ENCODE results near the gene OPN1MW3. TPM values are rescaled to one million over a fixed set of nuclear protein-coding genes. Genes with fewer than 3 reads are reported as not detected.
"Not testable (repeated sequence)": the region's sequence is repeated elsewhere in the genome, so short reads cannot be mapped to it uniquely, and the experiment has no call there.

OPN1MW3 gene
- total RNA-seq (ENCODE audit: low replicate concordance): not detected in 2 replicates
- long read RNA-seq: 0 reads

DNA sequence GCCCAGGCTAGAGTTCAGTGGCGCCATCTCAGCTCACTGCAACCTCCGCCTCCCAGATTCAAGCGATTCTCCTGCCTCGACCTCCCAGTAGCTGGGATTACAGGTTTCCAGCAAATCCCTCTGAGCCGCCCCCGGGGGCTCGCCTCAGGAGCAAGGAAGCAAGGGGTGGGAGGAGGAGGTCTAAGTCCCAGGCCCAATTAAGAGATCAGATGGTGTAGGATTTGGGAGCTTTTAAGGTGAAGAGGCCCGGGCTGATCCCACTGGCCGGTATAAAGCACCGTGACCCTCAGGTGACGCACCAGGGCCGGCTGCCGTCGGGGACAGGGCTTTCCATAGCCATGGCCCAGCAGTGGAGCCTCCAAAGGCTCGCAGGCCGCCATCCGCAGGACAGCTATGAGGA is at the start of gene OPN1MW3:
TSS of gene OPN1MW3 (plus strand) at position 301 of the 400 bp plus-strand sequence. CDS start at position 339, 38 bp downstream.
- not testable (repeated sequence) for H3K27me3 Mint-ChIP-seq; H3K27ac Mint-ChIP-seq; H3K9me3 Mint-ChIP-seq; H3K4me1 Mint-ChIP-seq (ENCODE audit: unreplicated experiment); H3K36me3 Mint-ChIP-seq; H3K4me3 Mint-ChIP-seq; DNase-seq (ENCODE audit: extremely low spot score, unreplicated experiment)

DNA sequence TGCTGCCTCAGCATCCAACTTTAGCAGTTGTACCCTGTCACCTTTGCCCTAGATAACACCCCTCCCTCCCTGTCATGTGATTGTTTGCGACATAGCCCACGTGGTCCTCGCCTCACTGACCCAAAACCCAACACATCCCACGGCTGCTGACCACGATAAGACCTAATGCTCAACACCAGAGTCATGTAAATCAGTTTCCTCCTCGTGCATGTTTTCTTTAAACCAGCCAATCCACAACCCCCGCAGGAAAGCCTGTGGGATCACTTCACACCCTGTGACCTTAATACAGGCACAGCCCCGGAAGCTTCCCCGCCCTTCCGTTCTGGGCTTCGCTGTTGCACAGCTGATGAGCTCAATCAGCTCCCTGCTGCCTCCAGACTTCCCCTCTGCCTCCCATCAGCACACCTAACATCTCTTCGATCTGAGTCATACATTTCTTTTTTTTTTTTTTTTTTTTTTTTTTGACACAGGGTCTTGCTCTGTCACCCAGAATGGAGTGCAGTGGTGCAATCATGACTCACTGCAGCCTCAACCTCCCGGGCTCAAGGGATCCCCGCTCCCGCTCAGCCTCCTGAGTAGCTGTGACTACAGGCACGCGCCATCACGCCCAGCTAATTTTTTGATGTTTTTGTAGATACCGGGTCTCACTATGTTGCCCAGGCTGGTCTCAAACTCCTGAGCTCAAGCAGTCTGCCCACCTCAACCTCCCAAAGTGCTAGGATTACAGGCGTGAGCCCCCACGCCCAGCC is 47.5 kb upstream of the OPN1MW3 start:
- not testable (repeated sequence) for H3K27ac Mint-ChIP-seq; H3K36me3 Mint-ChIP-seq; H3K4me1 Mint-ChIP-seq (ENCODE audit: unreplicated experiment); H3K4me3 Mint-ChIP-seq; H3K27me3 Mint-ChIP-seq; H3K9me3 Mint-ChIP-seq; DNase-seq (ENCODE audit: extremely low spot score, unreplicated experiment)

DNA sequence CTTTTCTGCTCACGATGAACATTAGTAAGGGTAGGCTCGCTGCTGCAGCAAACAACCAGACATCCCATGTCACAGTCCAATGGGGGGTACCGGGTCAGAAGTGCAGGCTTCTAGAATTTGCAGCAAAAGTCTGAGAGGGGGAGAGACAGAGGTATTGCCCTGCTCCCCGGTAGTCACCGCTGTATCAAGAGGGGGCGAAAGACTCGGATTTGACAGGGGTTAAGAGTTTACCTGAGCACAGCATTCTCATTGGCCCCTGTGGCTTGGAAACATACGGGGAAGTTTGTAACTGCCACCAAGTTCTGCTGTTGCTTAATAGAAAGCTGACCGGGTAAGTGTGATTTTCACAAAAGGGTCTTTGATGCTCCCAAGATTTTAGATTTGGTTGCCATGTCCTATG is 46.3 kb upstream of the OPN1MW3 start:
- H3K36me3 Mint-ChIP-seq; H3K4me3 Mint-ChIP-seq; H3K9me3 Mint-ChIP-seq; H3K27me3 Mint-ChIP-seq; H3K27ac Mint-ChIP-seq; DNase-seq (ENCODE audit: extremely low spot score, unreplicated experiment); H3K4me1 Mint-ChIP-seq (ENCODE audit: unreplicated experiment): not testable (repeated sequence)

DNA sequence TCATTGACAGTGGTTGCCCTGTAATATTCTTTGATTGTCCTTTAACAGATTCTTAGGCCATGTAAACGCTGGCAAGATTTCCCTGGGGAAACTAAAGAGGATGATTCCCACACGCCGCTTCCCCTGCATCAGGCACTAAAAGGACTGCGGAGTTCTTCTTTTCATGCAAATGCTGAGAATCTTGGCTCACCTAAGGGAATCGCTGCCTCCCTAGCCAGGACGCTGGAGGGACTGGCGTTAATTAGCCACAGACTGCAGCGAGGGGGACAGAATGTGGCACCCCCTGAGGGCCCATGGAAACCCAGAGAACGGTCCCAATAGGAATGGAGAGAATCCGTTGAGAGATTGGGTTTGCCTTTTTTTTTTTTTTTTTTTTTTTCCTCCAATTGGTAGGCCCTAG is 45.9 kb upstream of the OPN1MW3 start:
- not testable (repeated sequence) for H3K4me3 Mint-ChIP-seq

DNA sequence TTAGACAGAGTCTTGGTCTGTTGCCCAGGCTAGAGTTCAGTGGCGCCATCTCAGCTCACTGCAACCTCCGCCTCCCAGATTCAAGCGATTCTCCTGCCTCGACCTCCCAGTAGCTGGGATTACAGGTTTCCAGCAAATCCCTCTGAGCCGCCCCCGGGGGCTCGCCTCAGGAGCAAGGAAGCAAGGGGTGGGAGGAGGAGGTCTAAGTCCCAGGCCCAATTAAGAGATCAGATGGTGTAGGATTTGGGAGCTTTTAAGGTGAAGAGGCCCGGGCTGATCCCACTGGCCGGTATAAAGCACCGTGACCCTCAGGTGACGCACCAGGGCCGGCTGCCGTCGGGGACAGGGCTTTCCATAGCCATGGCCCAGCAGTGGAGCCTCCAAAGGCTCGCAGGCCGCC is 37.9 kb upstream of the OPN1MW3 start, which contains the start of gene OPN1MW2:
TSS of gene OPN1MW2 (plus strand) at position 301 of the 400 bp plus-strand sequence. CDS start at position 361, 60 bp downstream.
- not testable (repeated sequence) for H3K27me3 Mint-ChIP-seq; H3K36me3 Mint-ChIP-seq; DNase-seq (ENCODE audit: extremely low spot score, unreplicated experiment); H3K4me3 Mint-ChIP-seq; H3K9me3 Mint-ChIP-seq; H3K4me1 Mint-ChIP-seq (ENCODE audit: unreplicated experiment); H3K27ac Mint-ChIP-seq

More for the DNA sequence above, 45.9 kb upstream of the OPN1MW3 start:
- not testable (repeated sequence) for DNase-seq (ENCODE audit: extremely low spot score, unreplicated experiment); H3K36me3 Mint-ChIP-seq; H3K9me3 Mint-ChIP-seq; H3K27me3 Mint-ChIP-seq; H3K27ac Mint-ChIP-seq; H3K4me1 Mint-ChIP-seq (ENCODE audit: unreplicated experiment)

DNA sequence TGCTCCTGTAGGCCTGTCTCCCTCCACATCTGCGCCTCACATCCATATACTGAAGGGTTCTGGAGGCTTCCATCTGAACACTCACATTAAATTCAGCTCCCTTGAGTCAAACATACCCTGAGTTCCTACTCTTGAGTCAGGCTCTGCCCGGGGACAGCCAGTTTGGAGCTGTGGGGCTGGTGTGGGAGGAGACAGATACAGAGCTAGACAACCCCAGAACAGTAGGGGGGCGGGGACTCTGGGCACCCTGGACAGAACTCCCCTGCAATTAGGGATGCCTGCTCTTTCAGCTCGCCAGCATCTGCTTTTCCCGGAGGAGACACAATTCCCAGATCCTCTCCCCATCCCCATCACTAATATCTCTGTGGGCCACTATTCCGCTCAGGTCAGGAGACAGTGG is 32.1 kb upstream of the OPN1MW3 start:
- not testable (repeated sequence) for H3K9me3 Mint-ChIP-seq; H3K27ac Mint-ChIP-seq; H3K4me1 Mint-ChIP-seq (ENCODE audit: unreplicated experiment); H3K27me3 Mint-ChIP-seq; H3K4me3 Mint-ChIP-seq; DNase-seq (ENCODE audit: extremely low spot score, unreplicated experiment); H3K36me3 Mint-ChIP-seq

DNA sequence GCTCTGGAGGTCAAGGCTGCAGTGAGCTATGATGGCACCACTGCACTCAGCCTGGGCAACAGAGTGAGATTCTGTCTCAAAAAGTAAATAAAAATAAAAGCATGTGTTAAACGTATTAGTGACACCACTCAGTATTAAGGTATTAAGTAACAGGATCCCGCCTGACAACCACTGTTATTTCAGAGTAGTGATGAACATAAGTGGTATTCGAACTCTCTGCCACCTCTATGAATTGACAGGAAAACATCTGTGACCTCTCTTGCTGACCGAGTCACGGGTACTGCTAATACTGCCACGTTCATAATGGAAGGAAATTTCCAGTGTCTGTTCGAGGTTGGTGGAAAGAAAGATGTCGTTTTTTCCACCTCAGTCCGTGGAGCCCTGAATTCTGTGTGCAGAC is 30.7 kb upstream of the OPN1MW3 start:
- H3K4me3 Mint-ChIP-seq; H3K27ac Mint-ChIP-seq; H3K4me1 Mint-ChIP-seq (ENCODE audit: unreplicated experiment); DNase-seq (ENCODE audit: extremely low spot score, unreplicated experiment); H3K27me3 Mint-ChIP-seq; H3K9me3 Mint-ChIP-seq; H3K36me3 Mint-ChIP-seq: not testable (repeated sequence)

DNA sequence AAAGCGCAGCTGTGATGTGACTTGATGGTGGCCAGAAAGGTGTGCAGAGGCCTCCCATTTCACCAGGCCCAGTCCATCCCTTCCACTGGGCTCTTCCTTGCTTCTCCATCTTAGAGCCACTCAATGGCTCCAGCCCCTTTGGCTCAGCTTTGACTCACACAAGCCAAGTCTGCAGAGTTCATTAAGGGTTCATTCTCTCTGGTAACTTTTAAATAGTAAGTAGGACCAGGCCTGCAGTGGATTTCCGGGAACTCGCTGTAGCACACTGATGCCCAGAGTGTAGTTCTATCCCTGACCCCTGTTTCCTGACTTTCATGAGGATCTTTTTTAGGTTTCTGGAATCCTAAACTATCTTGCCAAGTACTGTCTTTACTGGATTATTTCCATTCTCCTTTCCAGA is 25.9 kb upstream of the OPN1MW3 start:
- not testable (repeated sequence) for H3K27ac Mint-ChIP-seq; H3K4me3 Mint-ChIP-seq; H3K9me3 Mint-ChIP-seq; DNase-seq (ENCODE audit: extremely low spot score, unreplicated experiment); H3K36me3 Mint-ChIP-seq; H3K4me1 Mint-ChIP-seq (ENCODE audit: unreplicated experiment); H3K27me3 Mint-ChIP-seq

DNA sequence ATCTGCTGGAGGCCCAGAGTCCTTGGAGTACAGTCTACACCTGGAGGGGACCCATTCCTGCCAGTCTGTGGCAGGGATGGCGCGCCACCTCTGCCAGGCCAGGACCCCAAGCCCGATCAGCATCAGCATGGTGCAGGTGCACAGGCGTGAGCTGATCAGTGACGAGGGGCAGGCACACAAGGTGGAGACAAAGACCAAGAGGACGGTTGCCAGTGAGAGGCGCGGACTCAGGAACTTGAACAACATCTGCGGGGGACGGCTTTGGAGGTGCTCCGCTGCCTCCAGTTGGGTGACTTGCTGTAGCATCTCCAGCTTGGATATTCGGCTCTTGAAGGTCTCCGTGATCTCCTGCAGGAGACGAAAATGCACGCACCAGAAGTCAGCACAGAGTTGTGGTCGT is 23.8 kb upstream of the OPN1MW3 start:
- H3K4me1 Mint-ChIP-seq (ENCODE audit: unreplicated experiment); H3K9me3 Mint-ChIP-seq; H3K27ac Mint-ChIP-seq; DNase-seq (ENCODE audit: extremely low spot score, unreplicated experiment); H3K4me3 Mint-ChIP-seq; H3K36me3 Mint-ChIP-seq; H3K27me3 Mint-ChIP-seq: not testable (repeated sequence)

DNA sequence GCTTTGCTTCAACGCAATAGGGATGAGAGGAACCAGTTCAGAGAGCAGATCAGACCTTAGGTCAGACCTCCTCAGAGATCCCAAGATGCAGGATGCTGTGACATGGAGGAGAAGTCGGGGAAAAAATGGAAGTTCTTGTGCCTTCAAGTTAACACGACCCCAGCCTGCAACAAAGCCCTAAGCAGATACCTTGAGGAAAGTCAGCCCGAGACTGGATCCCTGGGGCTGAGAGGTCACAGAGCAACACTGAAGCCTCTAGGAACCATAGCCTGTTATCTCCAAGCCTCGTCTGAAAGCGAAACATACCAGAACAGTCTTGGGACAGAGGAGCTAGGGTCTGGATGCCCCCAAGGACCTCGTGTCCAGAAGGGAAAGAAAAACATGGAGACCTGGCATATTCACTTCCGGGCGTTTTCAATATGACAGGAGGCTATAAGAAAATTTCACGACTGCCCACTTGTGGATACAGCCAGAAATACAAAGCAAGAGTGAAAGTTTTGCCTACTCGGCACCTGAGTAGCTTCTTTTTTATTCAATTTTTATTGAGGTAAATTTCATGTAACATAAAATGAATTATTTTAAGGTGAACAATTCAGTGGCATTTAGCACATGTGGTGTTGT is 18.3 kb upstream of the OPN1MW3 start:
- not testable (repeated sequence) for H3K4me3 Mint-ChIP-seq; H3K9me3 Mint-ChIP-seq; H3K27me3 Mint-ChIP-seq; H3K4me1 Mint-ChIP-seq (ENCODE audit: unreplicated experiment); H3K36me3 Mint-ChIP-seq; H3K27ac Mint-ChIP-seq
- peak; percentile 34 for DNase-seq (ENCODE audit: extremely low spot score, unreplicated experiment)

DNA sequence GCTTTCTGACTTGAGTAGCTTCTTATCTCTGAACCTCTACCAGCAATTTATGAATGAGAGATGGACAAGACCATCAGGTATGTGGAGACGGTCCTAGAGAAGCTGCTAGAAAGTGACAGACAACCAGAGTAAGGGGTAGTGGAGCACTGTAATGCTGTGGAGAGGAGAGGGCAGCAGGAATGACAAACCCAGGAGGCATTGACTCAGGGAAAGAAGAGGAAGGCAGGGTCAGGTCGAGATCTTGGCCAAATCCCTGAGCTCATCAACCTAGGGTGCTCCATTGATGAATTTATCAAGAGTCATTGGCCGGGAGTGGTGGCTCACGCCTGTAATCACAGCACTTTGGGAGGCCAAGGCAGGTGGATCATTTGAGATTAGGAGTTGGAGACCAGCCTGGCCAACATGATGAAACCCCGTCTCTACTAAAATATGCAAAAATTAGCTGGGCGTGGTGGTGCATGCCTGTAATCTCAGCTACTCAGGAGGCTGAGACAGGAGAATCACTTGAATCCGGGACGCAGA is 17.3 kb upstream of the OPN1MW3 start:
- not testable (repeated sequence) for H3K27ac Mint-ChIP-seq; H3K36me3 Mint-ChIP-seq; H3K9me3 Mint-ChIP-seq; H3K4me1 Mint-ChIP-seq (ENCODE audit: unreplicated experiment); H3K27me3 Mint-ChIP-seq; H3K4me3 Mint-ChIP-seq
- peak; percentile 48 for DNase-seq (ENCODE audit: extremely low spot score, unreplicated experiment)

DNA sequence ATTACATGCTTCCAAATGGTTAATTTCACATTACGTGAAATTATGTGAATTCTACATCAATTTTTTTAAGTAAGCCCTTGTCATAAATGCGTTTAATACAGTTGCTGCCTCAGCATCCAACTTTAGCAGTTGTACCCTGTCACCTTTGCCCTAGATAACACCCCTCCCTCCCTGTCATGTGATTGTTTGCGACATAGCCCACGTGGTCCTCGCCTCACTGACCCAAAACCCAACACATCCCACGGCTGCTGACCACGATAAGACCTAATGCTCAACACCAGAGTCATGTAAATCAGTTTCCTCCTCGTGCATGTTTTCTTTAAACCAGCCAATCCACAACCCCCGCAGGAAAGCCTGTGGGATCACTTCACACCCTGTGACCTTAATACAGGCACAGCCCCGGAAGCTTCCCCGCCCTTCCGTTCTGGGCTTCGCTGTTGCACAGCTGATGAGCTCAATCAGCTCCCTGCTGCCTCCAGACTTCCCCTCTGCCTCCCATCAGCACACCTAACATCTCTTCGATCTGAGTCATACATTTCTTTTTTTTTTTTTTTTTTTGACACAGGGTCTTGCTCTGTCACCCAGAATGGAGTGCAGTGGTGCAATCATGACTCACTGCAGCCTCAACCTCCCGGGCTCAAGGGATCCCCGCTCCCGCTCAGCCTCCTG is 9.9 kb upstream of the OPN1MW3 start:
- not testable (repeated sequence) for H3K36me3 Mint-ChIP-seq; H3K4me1 Mint-ChIP-seq (ENCODE audit: unreplicated experiment); H3K27me3 Mint-ChIP-seq; DNase-seq (ENCODE audit: extremely low spot score, unreplicated experiment); H3K4me3 Mint-ChIP-seq; H3K27ac Mint-ChIP-seq; H3K9me3 Mint-ChIP-seq

DNA sequence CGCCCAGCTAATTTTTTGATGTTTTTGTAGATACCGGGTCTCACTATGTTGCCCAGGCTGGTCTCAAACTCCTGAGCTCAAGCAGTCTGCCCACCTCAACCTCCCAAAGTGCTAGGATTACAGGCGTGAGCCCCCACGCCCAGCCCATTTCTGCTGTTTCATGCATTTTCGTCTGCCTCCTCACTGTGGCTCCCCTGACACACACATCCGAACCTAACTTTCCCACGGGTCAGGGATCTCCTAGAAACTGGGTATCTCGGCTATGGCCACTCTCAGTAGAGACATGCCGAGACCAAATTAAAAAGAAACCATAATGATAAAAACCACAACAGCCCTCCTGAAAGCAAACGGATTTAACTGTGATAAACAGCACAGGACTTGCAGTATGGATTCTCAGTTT is 9.3 kb upstream of the OPN1MW3 start:
- not testable (repeated sequence) for H3K4me3 Mint-ChIP-seq; DNase-seq (ENCODE audit: extremely low spot score, unreplicated experiment)

DNA sequence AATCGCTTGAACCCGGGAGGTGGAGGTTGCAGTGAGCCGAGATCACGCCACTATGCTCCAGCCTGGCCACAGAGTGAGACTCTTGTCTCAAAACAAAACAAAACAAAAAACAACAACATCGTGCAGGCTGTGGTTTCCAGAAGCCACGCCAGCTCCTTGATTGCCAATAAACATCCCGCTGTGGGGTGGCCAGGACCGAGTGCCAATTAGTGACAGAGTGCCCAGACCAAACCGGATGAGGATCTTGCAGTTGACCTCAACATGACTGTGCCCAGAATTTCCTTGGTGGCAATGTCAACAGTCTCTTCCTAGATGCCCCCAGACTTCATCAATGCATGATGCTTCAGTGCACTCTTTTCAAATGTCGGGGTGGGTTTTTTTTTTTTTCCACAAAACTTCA is 1.3 kb downstream of the OPN1MW3 start:
- H3K4me1 Mint-ChIP-seq (ENCODE audit: unreplicated experiment); H3K9me3 Mint-ChIP-seq; H3K36me3 Mint-ChIP-seq: not testable (repeated sequence)

More for the DNA sequence above, 9.3 kb upstream of the OPN1MW3 start:
- not testable (repeated sequence) for H3K27ac Mint-ChIP-seq; H3K9me3 Mint-ChIP-seq; H3K4me1 Mint-ChIP-seq (ENCODE audit: unreplicated experiment); H3K36me3 Mint-ChIP-seq; H3K27me3 Mint-ChIP-seq

More for the DNA sequence above, 1.3 kb downstream of the OPN1MW3 start:
- not testable (repeated sequence) for H3K27ac Mint-ChIP-seq; DNase-seq (ENCODE audit: extremely low spot score, unreplicated experiment); H3K27me3 Mint-ChIP-seq; H3K4me3 Mint-ChIP-seq

All from type B pancreatic cell (in vitro differentiated cells).